A549 (cell line): ENCODE data around the gene RNF220.

Experiments used
- E2F6 ChIP-seq: IDR thresholded peaks from 2 replicates; pipeline ENCODE4 v1.6.1; 2012; ENCODE audit warnings: low read depth, borderline replicate concordance
- EP300 ChIP-seq, 2 experiments: fragments of >200 bp; sonication (Bioruptor Twin); formaldehyde crosslinking; IDR thresholded peaks; 2 replicates in 1 of 2; 3 replicates in 1 of 2; pipeline ENCODE4 v1.6.1; 2016 to 2017
- HDAC2 ChIP-seq: fragments of 200-600 bp; sonication (generic); IDR thresholded peaks from 2 replicates; pipeline ENCODE4 v1.6.1; 2016
- NFE2L2 ChIP-seq: fragments of 150-350 bp; conservative IDR thresholded peaks from 2 replicates; pipeline ENCODE4 v1.6.1; 2014; ENCODE audit warnings: low read length
- POLR2A ChIP-seq: IDR thresholded peaks from 2 replicates; pipeline ENCODE4 v1.6.1; 2012; ENCODE audit warnings: mild to moderate bottlenecking, low read length
- SREBF2 ChIP-seq: fragments of 450-650 bp; IDR thresholded peaks from 2 replicates; pipeline ENCODE4 v1.6.1; 2014; ENCODE audit warnings: mild to moderate bottlenecking, moderate library complexity
- TF ChIP-seq, protein P1 (sequence below): fragments of >200 bp; sonication (Bioruptor Twin); formaldehyde crosslinking; IDR thresholded peaks from 3 replicates; pipeline ENCODE4 v1.5.1; 2016

DNA sequence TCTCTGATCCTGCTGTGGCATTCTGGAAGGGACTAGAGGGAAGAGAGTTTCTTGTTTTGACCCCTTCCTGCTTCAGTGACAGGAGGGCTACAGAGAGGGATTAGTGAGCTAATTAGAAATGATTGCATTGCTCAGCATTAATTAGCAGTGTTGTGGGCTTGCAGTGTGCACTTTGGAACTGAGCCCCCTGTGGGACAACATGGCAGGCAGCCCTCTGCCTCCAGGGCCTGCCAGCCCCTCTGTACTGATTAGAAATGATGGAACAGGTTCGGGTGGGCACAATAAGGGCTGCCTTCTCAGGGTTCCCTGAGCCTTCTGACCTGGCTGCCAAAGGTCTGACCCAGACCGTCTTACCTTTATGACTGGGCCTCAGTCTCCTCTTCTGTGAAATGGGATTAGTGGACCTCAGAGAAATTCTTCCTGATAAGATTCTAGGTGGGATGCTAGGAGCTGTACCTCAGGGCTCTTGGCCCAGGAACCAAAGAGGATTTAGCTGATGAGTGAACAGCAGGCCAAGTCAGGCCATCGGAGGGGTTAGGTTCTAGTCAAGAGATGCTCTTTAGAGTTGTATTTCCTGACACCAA lies 229.6 kb downstream of the RNF220 start:
- no peak for TF ChIP-seq SREBF2
- no peak for TF ChIP-seq POLR2A
- TF ChIP-seq, protein P1, sequence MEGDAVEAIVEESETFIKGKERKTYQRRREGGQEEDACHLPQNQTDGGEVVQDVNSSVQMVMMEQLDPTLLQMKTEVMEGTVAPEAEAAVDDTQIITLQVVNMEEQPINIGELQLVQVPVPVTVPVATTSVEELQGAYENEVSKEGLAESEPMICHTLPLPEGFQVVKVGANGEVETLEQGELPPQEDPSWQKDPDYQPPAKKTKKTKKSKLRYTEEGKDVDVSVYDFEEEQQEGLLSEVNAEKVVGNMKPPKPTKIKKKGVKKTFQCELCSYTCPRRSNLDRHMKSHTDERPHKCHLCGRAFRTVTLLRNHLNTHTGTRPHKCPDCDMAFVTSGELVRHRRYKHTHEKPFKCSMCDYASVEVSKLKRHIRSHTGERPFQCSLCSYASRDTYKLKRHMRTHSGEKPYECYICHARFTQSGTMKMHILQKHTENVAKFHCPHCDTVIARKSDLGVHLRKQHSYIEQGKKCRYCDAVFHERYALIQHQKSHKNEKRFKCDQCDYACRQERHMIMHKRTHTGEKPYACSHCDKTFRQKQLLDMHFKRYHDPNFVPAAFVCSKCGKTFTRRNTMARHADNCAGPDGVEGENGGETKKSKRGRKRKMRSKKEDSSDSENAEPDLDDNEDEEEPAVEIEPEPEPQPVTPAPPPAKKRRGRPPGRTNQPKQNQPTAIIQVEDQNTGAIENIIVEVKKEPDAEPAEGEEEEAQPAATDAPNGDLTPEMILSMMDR, result no peak
- TF ChIP-seq E2F6, result no peak
- TF ChIP-seq NFE2L2, result no peak
- no peak for TF ChIP-seq EP300 (IDR thresholded peaks at IDR 0.05)
- no peak for TF ChIP-seq HDAC2
